ENCODE results near the gene LOC128125822.

DNA sequence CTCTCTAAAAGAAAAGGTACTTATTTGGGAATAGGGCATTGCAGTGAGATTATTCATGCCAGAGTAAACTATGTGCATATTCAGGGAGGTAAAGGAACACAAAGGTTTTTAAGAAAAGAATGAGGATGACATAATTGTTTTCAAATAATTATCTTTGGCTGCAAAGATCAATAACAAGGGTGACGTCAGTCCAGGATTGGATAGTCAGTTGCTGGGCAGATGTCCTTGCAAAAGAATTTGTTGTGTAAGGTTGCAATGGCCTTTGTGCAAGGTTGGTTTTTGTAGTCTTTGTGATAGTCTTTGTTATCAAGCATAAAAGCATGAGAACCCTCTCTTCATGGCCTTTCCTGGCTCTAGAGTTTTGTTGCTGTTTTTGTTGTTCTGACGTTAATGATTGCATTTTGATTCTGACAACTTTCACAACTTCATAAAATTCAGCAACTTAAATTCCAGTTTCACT, 17.7 kb downstream of the LOC128125822 start:
- no peak for TF ChIP-seq CTCF (IDR thresholded peaks at IDR 0.05; ENCODE audit: extremely low read depth in 1 of 2, insufficient read depth in 1 of 2, low read depth in 1 of 2, low read length in 2 of 2)
- TF ChIP-seq EZH2 (IDR thresholded peaks at IDR 0.05; ENCODE audit: borderline replicate concordance, low read depth, low read length, severe bottlenecking), result no peak
- TF ChIP-seq, protein P1, sequence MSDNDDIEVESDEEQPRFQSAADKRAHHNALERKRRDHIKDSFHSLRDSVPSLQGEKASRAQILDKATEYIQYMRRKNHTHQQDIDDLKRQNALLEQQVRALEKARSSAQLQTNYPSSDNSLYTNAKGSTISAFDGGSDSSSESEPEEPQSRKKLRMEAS (IDR thresholded peaks at IDR 0.05; ENCODE audit: insufficient read depth, insufficient read length), result no peak
- TF ChIP-seq POLR2A (IDR thresholded peaks at IDR 0.05; ENCODE audit: low read depth, low read length), result no peak
- TF ChIP-seq POLR2AphosphoS5 (IDR thresholded peaks at IDR 0.05; ENCODE audit: insufficient read depth, low read depth, low read length), result no peak
- TF ChIP-seq MYC (IDR thresholded peaks at IDR 0.05; ENCODE audit: low read depth, low read length), result no peak

Data from endothelial cell of umbilical vein (primary cell).